HCT116 (cell line): ENCODE measurements around the gene CLEC16A. TPM values are rescaled to one million over a fixed set of nuclear protein-coding genes. Genes with fewer than 3 reads are reported as not detected.

Source experiments
- ATAC-seq: fragments of 200-7000 bp; cut with Tn5 transposase; 2 replicates; pipeline ENCODE4 v1.9.1; 2020; ENCODE audit warnings: mild to moderate bottlenecking, moderate library complexity
- BruUV-seq: library from RNA; stranded (reverse); fragments of 400-500 nt; replicated peaks from 2 replicates; lab custom pipeline; 2021; lab: Mats Ljungman, UMichigan
- CTCF ChIA-PET: fragments of 300-600 bp; sonication (Branson Sonifier 250); formaldehyde crosslinking; loops from one replicate; lab custom pipeline; 2021; ENCODE audit warnings: antibody characterized with exemption; lab: Charles Lee
- POLR2A ChIA-PET: fragments of 300-600, 350-600 bp; sonication (Branson Sonifier 250); formaldehyde crosslinking; loops from one replicate; lab custom pipeline; 2021; ENCODE audit warnings: antibody characterized with exemption; lab: Charles Lee
- RAD21 ChIA-PET, 2 experiments: fragments of 300-600 bp; sonication (Branson Sonifier 250); formaldehyde crosslinking; loops; one replicate each; lab custom pipeline; 2023; ENCODE audit warnings: low total read pairs in 2 of 2; ENCODE audit not compliant: uncharacterized antibody in 2 of 2, unreplicated experiment in 2 of 2, low non-redundant PET in 1 of 2; lab: Charles Lee
- DNase-seq: peaks from one replicate; pipeline ENCODE4 v3.0.0-alpha.2; 2010; ENCODE audit warnings: low read depth, low spot score
- H2AFZ ChIP-seq: fragments of 200-600 bp; shearing (Covaris generic), sonication (generic); 2 replicates; pipeline ENCODE4 v1.6.1; 2017; ENCODE audit warnings: low read depth, mixed run types, mixed read lengths, antibody characterized with exemption, low read length; ENCODE audit not compliant: poor library complexity, severe bottlenecking
- H3K27ac ChIP-seq: 2 replicates; pipeline ENCODE4 v1.5.1; 2012; ENCODE audit warnings: low read depth, low read length
- H3K27me3 ChIP-seq: fragments of 200-600 bp; sonication (generic); 2 replicates; pipeline ENCODE4 v1.6.1; 2016; ENCODE audit warnings: mixed run types, low read length, mixed read lengths; ENCODE audit not compliant: insufficient read depth
- H3K36me3 ChIP-seq, 2 experiments: fragments of 200-500 bp in 1 of 2; fragments of 200-600 bp in 1 of 2; sonication (Bioruptor generic) in 1 of 2; sonication (generic) in 1 of 2; 2 replicates each; pipeline versions ENCODE4 v1.5.1 to v1.6.1; 2014 to 2016; ENCODE audit warnings: low read length in 2 of 2, inconsistent platforms in 1 of 2, mixed read lengths in 1 of 2, mixed run types in 1 of 2; ENCODE audit not compliant: insufficient read depth in 2 of 2, control insufficient read depth in 1 of 2
- H3K4me1 ChIP-seq, 2 experiments: fragments of 200-600 bp in 1 of 2; sonication (generic) in 1 of 2; 2 replicates each; pipeline versions ENCODE4 v1.5.1 to v1.6.1; 2012 to 2017; ENCODE audit warnings: low read length in 2 of 2, inconsistent platforms in 1 of 2, mild to moderate bottlenecking in 1 of 2, mixed read lengths in 1 of 2, mixed run types in 1 of 2, moderate library complexity in 1 of 2; ENCODE audit not compliant: insufficient read depth in 2 of 2, control insufficient read depth in 1 of 2
- H3K4me2 ChIP-seq: fragments of 200-600 bp; sonication (generic); 2 replicates; pipeline ENCODE4 v1.6.1; 2017; ENCODE audit warnings: mixed run types, low read length, mixed read lengths
- H3K4me3 ChIP-seq, 2 experiments: fragments of 200-600 bp in 1 of 2; sonication (generic) in 1 of 2; replicated peaks in 1 of 2; 2 replicates each; pipeline ENCODE4 v1.5.1; 2011 to 2016; ENCODE audit warnings: low read length in 2 of 2, control low read depth in 1 of 2, low read depth in 1 of 2, mild to moderate bottlenecking in 1 of 2, mixed read lengths in 1 of 2, mixed run types in 1 of 2
- H3K79me2 ChIP-seq: fragments of 200-600 bp; sonication (generic); 2 replicates; pipeline ENCODE4 v1.6.1; 2017; ENCODE audit warnings: mild to moderate bottlenecking, mixed run types, low read length, moderate library complexity, mixed read lengths; ENCODE audit not compliant: insufficient read depth
- H3K9ac ChIP-seq: fragments of 200-600 bp; sonication (generic); 2 replicates; pipeline ENCODE4 v1.6.1; 2016; ENCODE audit warnings: low read length, mixed read lengths
- H3K9me2 ChIP-seq: fragments of 200-600 bp; sonication (generic), shearing (Covaris generic); 2 replicates; pipeline ENCODE4 v1.6.1; 2017; ENCODE audit warnings: mixed run types, mild to moderate bottlenecking, moderate library complexity; ENCODE audit not compliant: insufficient read depth
- H3K9me3 ChIP-seq, 2 experiments: fragments of 200-500 bp in 1 of 2; fragments of 200-600 bp in 1 of 2; sonication (Bioruptor generic) in 1 of 2; sonication (generic) in 1 of 2; 2 replicates each; pipeline ENCODE4 v1.6.1; 2014 to 2017; ENCODE audit warnings: low read length in 2 of 2, mixed read lengths in 2 of 2, inconsistent platforms in 1 of 2, low read depth in 1 of 2, mild to moderate bottlenecking in 1 of 2, mixed run types in 1 of 2, moderate library complexity in 1 of 2; ENCODE audit not compliant: control insufficient read depth in 1 of 2, insufficient read depth in 1 of 2
- H4K20me1 ChIP-seq: fragments of 200-600 bp; sonication (generic), shearing (Covaris generic); 2 replicates; pipeline ENCODE4 v1.6.1; 2017; ENCODE audit warnings: mixed run types, mild to moderate bottlenecking, moderate library complexity; ENCODE audit not compliant: insufficient read depth
- CBX3 ChIP-seq: IDR thresholded peaks from 2 replicates; pipeline ENCODE4 v1.6.1; 2012; ENCODE audit warnings: low read depth
- CEBPB ChIP-seq: IDR thresholded peaks from 2 replicates; pipeline ENCODE4 v1.6.1; 2012; ENCODE audit warnings: low read depth
- EGR1 ChIP-seq: IDR thresholded peaks from 2 replicates; pipeline ENCODE4 v1.6.1; 2012; ENCODE audit warnings: low read depth
- ELF1 ChIP-seq: IDR thresholded peaks from 2 replicates; pipeline ENCODE4 v1.6.1; 2012; ENCODE audit warnings: low read depth, borderline replicate concordance
- EZH2 ChIP-seq: fragments of 200-600 bp; sonication (generic); IDR thresholded peaks from 2 replicates; pipeline ENCODE4 v1.6.1; 2017; ENCODE audit warnings: antibody characterized with exemption, mixed run types
- JUND ChIP-seq: IDR thresholded peaks from 2 replicates; pipeline ENCODE4 v1.6.1; 2012
- POLR2A ChIP-seq: IDR thresholded peaks from 2 replicates; pipeline ENCODE4 v1.7.0; 2011; ENCODE audit warnings: borderline replicate concordance; ENCODE audit not compliant: insufficient read depth, insufficient read length; ENCODE audit errors: extremely low read depth
- SP1 ChIP-seq: IDR thresholded peaks from 2 replicates; pipeline ENCODE4 v1.6.1; 2012; ENCODE audit warnings: low read depth
- SRF ChIP-seq: IDR thresholded peaks from 2 replicates; pipeline ENCODE4 v1.6.1; 2012; ENCODE audit warnings: low read depth
- TCF7L2 ChIP-seq: IDR thresholded peaks from 2 replicates; pipeline ENCODE4 v1.7.0; 2011; ENCODE audit warnings: borderline replicate concordance, inconsistent platforms; ENCODE audit not compliant: insufficient read depth, insufficient read length; ENCODE audit errors: extremely low read depth
- ZNF274 ChIP-seq: fragments of 200-500 bp; sonication (Bioruptor generic); IDR thresholded peaks from 2 replicates; pipeline ENCODE4 v1.6.1; 2014; ENCODE audit warnings: mild to moderate bottlenecking, low read depth, low read length, inconsistent platforms
- intact Hi-C: fragments of 100-400 bp; cut with micrococcal nuclease; formaldehyde crosslinking; loops from 2 replicates; pipeline ENCODE4 v1.10.0; 2022
- total RNA-seq: library from RNA; stranded (reverse); gene quantifications from one replicate; pipeline ENCODE4 v1.2.1, GENCODE V29; 2021; ENCODE audit not compliant: unreplicated experiment
- TF ChIP-seq, protein P1 (sequence below): IDR thresholded peaks from 2 replicates; pipeline ENCODE4 v1.6.1; 2011; ENCODE audit warnings: mild to moderate bottlenecking, low read length, moderate library complexity; ENCODE audit not compliant: insufficient replicate concordance; ENCODE audit errors: extremely low read depth
- TF ChIP-seq, protein P2 (sequence below): IDR thresholded peaks from 2 replicates; pipeline ENCODE4 v1.6.1; 2012
- TF ChIP-seq, protein P3 (sequence below): IDR thresholded peaks from 2 replicates; pipeline ENCODE4 v1.6.1; 2012
- TF ChIP-seq, protein P4 (sequence below), 3 experiments: fragments of 200-600 bp in 1 of 3; sonication (generic) in 1 of 3; IDR thresholded peaks in 2 of 3; conservative IDR thresholded peaks in 1 of 3; 2 replicates each; pipeline ENCODE4 v1.5.1; 2012 to 2017; ENCODE audit warnings: low read depth in 2 of 3, low read length in 2 of 3, antibody characterized with exemption in 1 of 3, borderline replicate concordance in 1 of 3, control low read depth in 1 of 3, mild to moderate bottlenecking in 1 of 3, mixed read lengths in 1 of 3, mixed run types in 1 of 3, moderate library complexity in 1 of 3; ENCODE audit not compliant: insufficient read depth in 1 of 3

CLEC16A gene
- total RNA-seq, 1 experiment from 2014 or later, result 18.0 TPM

DNA sequence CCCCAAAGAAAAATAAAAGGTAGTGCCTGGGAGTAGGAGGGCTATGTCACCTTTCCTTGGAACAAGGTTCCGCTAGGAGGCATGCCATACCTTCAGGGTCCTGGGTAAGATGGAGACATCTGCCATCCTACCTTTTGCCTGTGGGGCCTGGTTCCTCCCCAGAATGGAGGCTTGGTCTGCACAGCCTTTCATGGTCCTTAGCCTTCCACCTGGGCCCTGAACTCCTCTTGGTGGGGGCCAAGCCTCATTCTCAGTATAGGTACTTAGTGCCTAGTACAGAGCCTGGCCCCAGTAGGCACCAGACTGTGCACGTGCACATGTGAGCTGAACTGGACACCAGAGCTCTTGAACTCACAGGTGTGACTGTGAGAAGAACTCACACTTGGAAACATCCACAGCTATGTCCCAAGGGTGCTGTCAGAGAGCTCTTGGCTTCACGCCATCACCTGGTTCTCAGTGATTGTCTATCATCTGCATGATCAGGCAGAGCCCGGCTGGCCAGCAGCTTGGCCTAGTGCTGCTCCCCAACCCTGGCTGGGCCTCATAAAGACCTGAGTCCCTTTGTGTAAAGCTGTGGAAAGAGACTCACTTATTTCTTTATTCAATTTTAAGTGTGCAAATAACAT lies 168.5 kb downstream of the CLEC16A start:
- TF ChIP-seq TCF7L2, result no peak
- TF ChIP-seq, protein P1, sequence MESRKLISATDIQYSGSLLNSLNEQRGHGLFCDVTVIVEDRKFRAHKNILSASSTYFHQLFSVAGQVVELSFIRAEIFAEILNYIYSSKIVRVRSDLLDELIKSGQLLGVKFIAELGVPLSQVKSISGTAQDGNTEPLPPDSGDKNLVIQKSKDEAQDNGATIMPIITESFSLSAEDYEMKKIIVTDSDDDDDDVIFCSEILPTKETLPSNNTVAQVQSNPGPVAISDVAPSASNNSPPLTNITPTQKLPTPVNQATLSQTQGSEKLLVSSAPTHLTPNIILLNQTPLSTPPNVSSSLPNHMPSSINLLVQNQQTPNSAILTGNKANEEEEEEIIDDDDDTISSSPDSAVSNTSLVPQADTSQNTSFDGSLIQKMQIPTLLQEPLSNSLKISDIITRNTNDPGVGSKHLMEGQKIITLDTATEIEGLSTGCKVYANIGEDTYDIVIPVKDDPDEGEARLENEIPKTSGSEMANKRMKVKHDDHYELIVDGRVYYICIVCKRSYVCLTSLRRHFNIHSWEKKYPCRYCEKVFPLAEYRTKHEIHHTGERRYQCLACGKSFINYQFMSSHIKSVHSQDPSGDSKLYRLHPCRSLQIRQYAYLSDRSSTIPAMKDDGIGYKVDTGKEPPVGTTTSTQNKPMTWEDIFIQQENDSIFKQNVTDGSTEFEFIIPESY, result no peak
- DNase-seq, result no peak
- Histone ChIP-seq H2AFZ (no peak overlapping the region), H3K9ac (no peak overlapping the region), H3K36me3 (no peaks in the 10 kb centered on the region), H3K9me3 (peaks cover 6 to 8% of the 10 kb centered on the region in 2 experiments; a peak in 2 of 4 replicates), H3K27ac (no peak overlapping the region), H3K79me2 (no peaks in the 10 kb centered on the region), H3K4me1 (no peaks in the 10 kb centered on the region; a peak in 1 of 4 replicates), H4K20me1 (no peaks in the 10 kb centered on the region), H3K4me3 (no peak overlapping the region), H3K27me3 (no peaks in the 10 kb centered on the region), H3K9me2 (no peaks in the 10 kb centered on the region), H3K4me2 (no peak overlapping the region)
- ChIA-PET POLR2A (no interaction called here), CTCF (no interaction called here), RAD21 (no interaction called here)
- intact Hi-C loops, result no loop called here
- BruUV-seq, result no TSS peak
- no peak for ATAC-seq

DNA sequence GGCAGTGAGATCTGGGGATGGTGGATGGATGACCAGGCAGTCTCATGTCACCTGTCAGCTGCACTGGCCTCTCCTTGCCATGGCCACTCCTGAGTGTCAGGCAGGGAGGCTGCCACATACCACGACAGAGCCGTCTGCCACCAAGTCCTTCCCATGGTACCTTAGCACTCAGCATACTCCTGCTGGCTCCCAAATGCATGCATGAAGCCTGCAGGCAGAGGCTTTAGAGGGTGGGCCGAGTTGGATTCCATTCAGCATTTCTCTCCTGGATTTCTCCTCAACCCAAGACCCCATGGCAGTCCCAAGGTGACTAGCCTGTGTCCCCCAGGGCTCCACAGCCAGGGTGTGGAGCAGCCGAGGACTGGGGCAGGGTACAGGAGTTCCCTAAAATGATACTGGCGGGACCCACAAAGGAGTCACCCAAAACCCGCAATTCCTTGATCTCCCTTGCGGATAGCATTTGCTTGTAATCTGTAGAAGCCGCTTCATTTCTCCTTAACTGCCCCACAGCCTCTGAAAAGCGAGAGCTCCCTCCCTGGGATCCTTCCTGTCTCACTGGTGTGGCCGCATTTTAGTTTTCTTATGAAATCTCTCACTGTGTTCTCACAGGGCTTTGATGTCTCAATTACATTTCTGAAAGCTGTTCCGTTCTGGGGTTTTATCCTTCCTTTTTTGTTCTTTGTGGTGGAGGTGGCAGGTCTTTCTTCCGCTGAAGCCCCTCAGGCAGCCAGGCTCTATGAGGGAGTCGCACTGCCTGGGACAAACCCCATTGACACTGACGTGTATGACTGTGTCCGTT lies 170.2 kb downstream of the CLEC16A start:
- H3K79me2 ChIP-seq, result no peaks in the 10 kb centered on the region
- ATAC-seq (no peak), DNase-seq (no peak)
- no peaks in the 10 kb centered on the region for H4K20me1 ChIP-seq
- H3K36me3 ChIP-seq, result no peaks in the 10 kb centered on the region
- RAD21 ChIA-PET, result no interaction called here
- H3K4me1 ChIP-seq, result peaks cover 0 to 7% of the 10 kb centered on the region in 2 experiments; a peak in 1 of 4 replicates
- H3K27ac ChIP-seq, result no peak overlapping the region
- H2AFZ ChIP-seq, result no peak overlapping the region
- no peaks in the 10 kb centered on the region for H3K27me3 ChIP-seq
- POLR2A ChIA-PET, result no interaction called here
- CTCF ChIA-PET, result no interaction called here
- no peak overlapping the region for H3K4me3 ChIP-seq
- intact Hi-C loops, result no loop called here
- no TSS peak for BruUV-seq
- no peaks in the 10 kb centered on the region for H3K9me2 ChIP-seq
- peaks cover 6 to 8% of the 10 kb centered on the region in 2 experiments; a peak in 2 of 4 replicates for H3K9me3 ChIP-seq
- no peak overlapping the region for H3K9ac ChIP-seq
- H3K4me2 ChIP-seq, result no peak overlapping the region
- no peak for TF ChIP-seq ZNF274
- TF ChIP-seq SRF, result no peak
- TF ChIP-seq TCF7L2, result no peak
- no peak for TF ChIP-seq EGR1
- no peak for TF ChIP-seq SP1
- TF ChIP-seq JUND, result no peak
- no peak for TF ChIP-seq CBX3
- TF ChIP-seq, protein P2, sequence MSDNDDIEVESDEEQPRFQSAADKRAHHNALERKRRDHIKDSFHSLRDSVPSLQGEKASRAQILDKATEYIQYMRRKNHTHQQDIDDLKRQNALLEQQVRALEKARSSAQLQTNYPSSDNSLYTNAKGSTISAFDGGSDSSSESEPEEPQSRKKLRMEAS, result no peak
- TF ChIP-seq, protein P3, sequence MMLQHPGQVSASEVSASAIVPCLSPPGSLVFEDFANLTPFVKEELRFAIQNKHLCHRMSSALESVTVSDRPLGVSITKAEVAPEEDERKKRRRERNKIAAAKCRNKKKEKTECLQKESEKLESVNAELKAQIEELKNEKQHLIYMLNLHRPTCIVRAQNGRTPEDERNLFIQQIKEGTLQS, result no peak
- TF ChIP-seq, protein P4, sequence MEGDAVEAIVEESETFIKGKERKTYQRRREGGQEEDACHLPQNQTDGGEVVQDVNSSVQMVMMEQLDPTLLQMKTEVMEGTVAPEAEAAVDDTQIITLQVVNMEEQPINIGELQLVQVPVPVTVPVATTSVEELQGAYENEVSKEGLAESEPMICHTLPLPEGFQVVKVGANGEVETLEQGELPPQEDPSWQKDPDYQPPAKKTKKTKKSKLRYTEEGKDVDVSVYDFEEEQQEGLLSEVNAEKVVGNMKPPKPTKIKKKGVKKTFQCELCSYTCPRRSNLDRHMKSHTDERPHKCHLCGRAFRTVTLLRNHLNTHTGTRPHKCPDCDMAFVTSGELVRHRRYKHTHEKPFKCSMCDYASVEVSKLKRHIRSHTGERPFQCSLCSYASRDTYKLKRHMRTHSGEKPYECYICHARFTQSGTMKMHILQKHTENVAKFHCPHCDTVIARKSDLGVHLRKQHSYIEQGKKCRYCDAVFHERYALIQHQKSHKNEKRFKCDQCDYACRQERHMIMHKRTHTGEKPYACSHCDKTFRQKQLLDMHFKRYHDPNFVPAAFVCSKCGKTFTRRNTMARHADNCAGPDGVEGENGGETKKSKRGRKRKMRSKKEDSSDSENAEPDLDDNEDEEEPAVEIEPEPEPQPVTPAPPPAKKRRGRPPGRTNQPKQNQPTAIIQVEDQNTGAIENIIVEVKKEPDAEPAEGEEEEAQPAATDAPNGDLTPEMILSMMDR (IDR thresholded peaks at IDR 0.05 in 2 of 3, conservative IDR thresholded peaks at IDR 0.05 in 1 of 3; ENCODE audit: borderline replicate concordance in 1 of 3, insufficient read depth in 1 of 3, low read depth in 2 of 3, low read length in 2 of 3), result no peak
- no peak for TF ChIP-seq EZH2
- TF ChIP-seq ELF1, result no peak
- TF ChIP-seq POLR2A, result no peak
- TF ChIP-seq CEBPB, result no peak
